WTC11 (cell line): Measurements from ENCODE around the gene GRK6. TPM values are rescaled to one million over a fixed set of nuclear protein-coding genes. Genes with fewer than 3 reads are reported as not detected.

Experiments
- ATAC-seq: fragments of 200-7000 bp; cut with Tn5 transposase; 2 replicates; pipeline ENCODE4 v1.10.0; 2021; ENCODE audit warnings: mild to moderate bottlenecking, moderate library complexity
- CTCF ChIA-PET: fragments of 300-600 bp; sonication (Branson Sonifier 250); formaldehyde crosslinking; loops from one replicate; lab custom pipeline; 2021; ENCODE audit warnings: antibody characterized with exemption; lab: Charles Lee
- POLR2A ChIA-PET: fragments of 350-600 bp; sonication (Branson Sonifier 250); formaldehyde crosslinking; loops from one replicate; lab custom pipeline; 2021; ENCODE audit warnings: antibody characterized with exemption; lab: Charles Lee
- DNase-seq: peaks from one replicate; pipeline ENCODE4 v3.0.0; 2021; ENCODE audit warnings: low spot score
- H3K27ac Mint-ChIP-seq: 2 replicates; pipeline ENCODE4 v1.8.0; 2021; ENCODE audit warnings: mixed read lengths
- H3K27me3 Mint-ChIP-seq: 2 replicates; pipeline ENCODE4 v1.8.0; 2021; ENCODE audit warnings: low read depth, mild to moderate bottlenecking, moderate library complexity, mixed read lengths
- H3K36me3 Mint-ChIP-seq: 2 replicates; pipeline ENCODE4 v1.8.0; 2021; ENCODE audit warnings: mixed read lengths
- H3K4me1 Mint-ChIP-seq: 2 replicates; pipeline ENCODE4 v1.8.0; 2022; ENCODE audit warnings: mixed read lengths
- H3K4me3 Mint-ChIP-seq: 2 replicates; pipeline ENCODE4 v1.8.0; 2021; ENCODE audit warnings: mild to moderate bottlenecking, moderate library complexity, mixed read lengths
- H3K9me3 Mint-ChIP-seq: 2 replicates; pipeline ENCODE4 v1.8.0; 2021; ENCODE audit warnings: mixed read lengths
- ATF1 ChIP-seq: sonication (generic); formaldehyde crosslinking; IDR thresholded peaks from 2 replicates; pipeline ENCODE4 v1.8.1; 2023; ENCODE audit warnings: mild to moderate bottlenecking, moderate library complexity, missing genetic modification reagents
- CDX4 ChIP-seq: fragments of 250-450 bp; sonication (Bioruptor Pico); IDR thresholded peaks from 2 replicates; pipeline ENCODE4 v1.9.0; 2021; ENCODE audit warnings: moderate library complexity, mild to moderate bottlenecking, inconsistent platforms, borderline replicate concordance
- CREM ChIP-seq: sonication (generic); formaldehyde crosslinking; IDR thresholded peaks from 2 replicates; pipeline ENCODE4 v1.8.1; 2022; ENCODE audit warnings: mild to moderate bottlenecking, missing genetic modification reagents, moderate library complexity
- E2F4 ChIP-seq: sonication (generic); formaldehyde crosslinking; IDR thresholded peaks from 2 replicates; pipeline ENCODE4 v1.8.1; 2022; ENCODE audit warnings: low read depth, mild to moderate bottlenecking, moderate library complexity, missing genetic modification reagents, borderline replicate concordance
- ELF4 ChIP-seq: sonication (generic); formaldehyde crosslinking; IDR thresholded peaks from 2 replicates; pipeline ENCODE4 v1.8.1; 2022; ENCODE audit warnings: low read depth, mild to moderate bottlenecking, moderate library complexity, missing genetic modification reagents
- FOXK1 ChIP-seq: sonication (generic); formaldehyde crosslinking; IDR thresholded peaks from 2 replicates; pipeline ENCODE4 v1.8.0; 2022; ENCODE audit warnings: mild to moderate bottlenecking, moderate library complexity, missing genetic modification reagents
- NFATC4 ChIP-seq: fragments of 250-450 bp; sonication (Bioruptor Pico); IDR thresholded peaks from 2 replicates; pipeline ENCODE4 v1.9.0; 2021; ENCODE audit warnings: mild to moderate bottlenecking
- NFYB ChIP-seq: sonication (generic); formaldehyde crosslinking; conservative IDR thresholded peaks from 2 replicates; pipeline ENCODE4 v1.8.0; 2022; ENCODE audit warnings: low read depth, missing genetic modification reagents
- NR2C2 ChIP-seq: sonication (generic); formaldehyde crosslinking; IDR thresholded peaks from 2 replicates; pipeline ENCODE4 v1.8.0; 2022; ENCODE audit warnings: mild to moderate bottlenecking, missing genetic modification reagents
- NR3C1 ChIP-seq: sonication (generic); formaldehyde crosslinking; conservative IDR thresholded peaks from 2 replicates; pipeline ENCODE4 v1.8.1; 2023; ENCODE audit warnings: low read depth, mild to moderate bottlenecking, missing genetic modification reagents
- SMAD3 ChIP-seq: sonication (generic); formaldehyde crosslinking; IDR thresholded peaks from 2 replicates; pipeline ENCODE4 v1.8.0; 2022; ENCODE audit warnings: missing genetic modification reagents, mild to moderate bottlenecking, borderline replicate concordance
- SOX15 ChIP-seq: fragments of 250-450 bp; sonication (Bioruptor Pico); IDR thresholded peaks from 2 replicates; pipeline ENCODE4 v1.9.0; 2021; ENCODE audit warnings: mild to moderate bottlenecking
- SP1 ChIP-seq: sonication (generic); formaldehyde crosslinking; conservative IDR thresholded peaks from 2 replicates; pipeline ENCODE4 v1.8.1; 2022; ENCODE audit warnings: missing genetic modification reagents
- TEAD4 ChIP-seq: sonication (generic); formaldehyde crosslinking; IDR thresholded peaks from 2 replicates; pipeline ENCODE4 v1.8.0; 2022; ENCODE audit warnings: mild to moderate bottlenecking, missing genetic modification reagents
- ZBTB21 ChIP-seq: sonication (generic); formaldehyde crosslinking; IDR thresholded peaks from 2 replicates; pipeline ENCODE4 v1.8.1; 2023; ENCODE audit warnings: mild to moderate bottlenecking, missing genetic modification reagents, borderline replicate concordance
- ZNF219 ChIP-seq: sonication (generic); formaldehyde crosslinking; IDR thresholded peaks from 2 replicates; pipeline ENCODE4 v1.8.0; 2023; ENCODE audit warnings: missing genetic modification reagents, mild to moderate bottlenecking, borderline replicate concordance
- ZNF232 ChIP-seq: sonication (generic); formaldehyde crosslinking; IDR thresholded peaks from 2 replicates; pipeline ENCODE4 v1.8.0; 2022; ENCODE audit warnings: mild to moderate bottlenecking, missing genetic modification reagents
- ZNF263 ChIP-seq: sonication (generic); formaldehyde crosslinking; IDR thresholded peaks from 2 replicates; pipeline ENCODE4 v1.8.1; 2022; ENCODE audit warnings: low read depth, mild to moderate bottlenecking, moderate library complexity, missing genetic modification reagents
- ZNF396 ChIP-seq: fragments of 250-450 bp; sonication (Bioruptor Pico); IDR thresholded peaks from 2 replicates; pipeline ENCODE4 v1.8.0; 2021; ENCODE audit warnings: mild to moderate bottlenecking, moderate library complexity, borderline replicate concordance
- total RNA-seq: library from RNA; stranded (reverse); gene quantifications from 3 replicates; pipeline ENCODE4 v1.2.3, GENCODE V29; 2021
- TF ChIP-seq, protein P1 (sequence below): sonication (generic); formaldehyde crosslinking; IDR thresholded peaks from 2 replicates; pipeline ENCODE4 v1.8.1; 2022; ENCODE audit warnings: low read depth, missing genetic modification reagents, borderline replicate concordance
- TF ChIP-seq, protein P2 (sequence below): fragments of 250-450 bp; sonication (Bioruptor Pico); IDR thresholded peaks from 2 replicates; pipeline ENCODE4 v1.9.0; 2021; ENCODE audit warnings: mild to moderate bottlenecking, borderline replicate concordance
- TF ChIP-seq, protein P3 (sequence below): fragments of 250-450 bp; sonication (Bioruptor Pico); IDR thresholded peaks from 2 replicates; pipeline ENCODE4 v2.1.2; 2022; ENCODE audit warnings: mild to moderate bottlenecking, moderate library complexity
- TF ChIP-seq, protein P4 (sequence below): fragments of 250-450 bp; sonication (Bioruptor Pico); IDR thresholded peaks from 2 replicates; pipeline ENCODE4 v1.9.0; 2021; ENCODE audit warnings: mild to moderate bottlenecking
- TF ChIP-seq, protein P5 (sequence below): sonication (generic); formaldehyde crosslinking; IDR thresholded peaks from 2 replicates; pipeline ENCODE4 v1.8.1; 2023; ENCODE audit warnings: mild to moderate bottlenecking, missing genetic modification reagents
- TF ChIP-seq, protein P6 (sequence below): sonication (generic); formaldehyde crosslinking; IDR thresholded peaks from 2 replicates; pipeline ENCODE4 v1.8.0; 2022; ENCODE audit warnings: mild to moderate bottlenecking, missing genetic modification reagents

The GRK6 gene
- total RNA-seq, 1 experiment from 2014 or later = 69.2 TPM

- H3K27me3 Mint-ChIP-seq = peaks cover 68% of the 10 kb centered on the region
- CTCF ChIA-PET = interaction anchor here (0.6 to 7.9 kb wide), 34 partner anchors 12 to 331 kb away, joined by 3 to 202 read pairs (median 7); partner anchors contain the start of genes DOK3, GRK6, LMAN2 and PRR7
- POLR2A ChIA-PET = interaction anchor here (0.6 to 4.1 kb wide), 13 partner anchors 9 to 52 kb away, joined by 3 to 38 read pairs (median 4); partner anchors contain the start of genes GRK6 and PRR7
- no peak for TF ChIP-seq ATF1 (CRISPR knock-in tag)
- TF ChIP-seq, protein P1, sequence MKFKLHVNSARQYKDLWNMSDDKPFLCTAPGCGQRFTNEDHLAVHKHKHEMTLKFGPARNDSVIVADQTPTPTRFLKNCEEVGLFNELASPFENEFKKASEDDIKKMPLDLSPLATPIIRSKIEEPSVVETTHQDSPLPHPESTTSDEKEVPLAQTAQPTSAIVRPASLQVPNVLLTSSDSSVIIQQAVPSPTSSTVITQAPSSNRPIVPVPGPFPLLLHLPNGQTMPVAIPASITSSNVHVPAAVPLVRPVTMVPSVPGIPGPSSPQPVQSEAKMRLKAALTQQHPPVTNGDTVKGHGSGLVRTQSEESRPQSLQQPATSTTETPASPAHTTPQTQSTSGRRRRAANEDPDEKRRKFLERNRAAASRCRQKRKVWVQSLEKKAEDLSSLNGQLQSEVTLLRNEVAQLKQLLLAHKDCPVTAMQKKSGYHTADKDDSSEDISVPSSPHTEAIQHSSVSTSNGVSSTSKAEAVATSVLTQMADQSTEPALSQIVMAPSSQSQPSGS (CRISPR knock-in tag) = peak; percentile 51; the same call in 1 of the 2 replicates
- TF ChIP-seq, protein P2, sequence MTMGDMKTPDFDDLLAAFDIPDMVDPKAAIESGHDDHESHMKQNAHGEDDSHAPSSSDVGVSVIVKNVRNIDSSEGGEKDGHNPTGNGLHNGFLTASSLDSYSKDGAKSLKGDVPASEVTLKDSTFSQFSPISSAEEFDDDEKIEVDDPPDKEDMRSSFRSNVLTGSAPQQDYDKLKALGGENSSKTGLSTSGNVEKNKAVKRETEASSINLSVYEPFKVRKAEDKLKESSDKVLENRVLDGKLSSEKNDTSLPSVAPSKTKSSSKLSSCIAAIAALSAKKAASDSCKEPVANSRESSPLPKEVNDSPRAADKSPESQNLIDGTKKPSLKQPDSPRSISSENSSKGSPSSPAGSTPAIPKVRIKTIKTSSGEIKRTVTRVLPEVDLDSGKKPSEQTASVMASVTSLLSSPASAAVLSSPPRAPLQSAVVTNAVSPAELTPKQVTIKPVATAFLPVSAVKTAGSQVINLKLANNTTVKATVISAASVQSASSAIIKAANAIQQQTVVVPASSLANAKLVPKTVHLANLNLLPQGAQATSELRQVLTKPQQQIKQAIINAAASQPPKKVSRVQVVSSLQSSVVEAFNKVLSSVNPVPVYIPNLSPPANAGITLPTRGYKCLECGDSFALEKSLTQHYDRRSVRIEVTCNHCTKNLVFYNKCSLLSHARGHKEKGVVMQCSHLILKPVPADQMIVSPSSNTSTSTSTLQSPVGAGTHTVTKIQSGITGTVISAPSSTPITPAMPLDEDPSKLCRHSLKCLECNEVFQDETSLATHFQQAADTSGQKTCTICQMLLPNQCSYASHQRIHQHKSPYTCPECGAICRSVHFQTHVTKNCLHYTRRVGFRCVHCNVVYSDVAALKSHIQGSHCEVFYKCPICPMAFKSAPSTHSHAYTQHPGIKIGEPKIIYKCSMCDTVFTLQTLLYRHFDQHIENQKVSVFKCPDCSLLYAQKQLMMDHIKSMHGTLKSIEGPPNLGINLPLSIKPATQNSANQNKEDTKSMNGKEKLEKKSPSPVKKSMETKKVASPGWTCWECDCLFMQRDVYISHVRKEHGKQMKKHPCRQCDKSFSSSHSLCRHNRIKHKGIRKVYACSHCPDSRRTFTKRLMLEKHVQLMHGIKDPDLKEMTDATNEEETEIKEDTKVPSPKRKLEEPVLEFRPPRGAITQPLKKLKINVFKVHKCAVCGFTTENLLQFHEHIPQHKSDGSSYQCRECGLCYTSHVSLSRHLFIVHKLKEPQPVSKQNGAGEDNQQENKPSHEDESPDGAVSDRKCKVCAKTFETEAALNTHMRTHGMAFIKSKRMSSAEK = peak; percentile 88; the same call in 1 of the 2 replicates
- peak; percentile 71; the same call in 1 of the 2 replicates for TF ChIP-seq ZNF263
- TF ChIP-seq ELF4 (CRISPR knock-in tag) = no peak
- TF ChIP-seq, protein P3, sequence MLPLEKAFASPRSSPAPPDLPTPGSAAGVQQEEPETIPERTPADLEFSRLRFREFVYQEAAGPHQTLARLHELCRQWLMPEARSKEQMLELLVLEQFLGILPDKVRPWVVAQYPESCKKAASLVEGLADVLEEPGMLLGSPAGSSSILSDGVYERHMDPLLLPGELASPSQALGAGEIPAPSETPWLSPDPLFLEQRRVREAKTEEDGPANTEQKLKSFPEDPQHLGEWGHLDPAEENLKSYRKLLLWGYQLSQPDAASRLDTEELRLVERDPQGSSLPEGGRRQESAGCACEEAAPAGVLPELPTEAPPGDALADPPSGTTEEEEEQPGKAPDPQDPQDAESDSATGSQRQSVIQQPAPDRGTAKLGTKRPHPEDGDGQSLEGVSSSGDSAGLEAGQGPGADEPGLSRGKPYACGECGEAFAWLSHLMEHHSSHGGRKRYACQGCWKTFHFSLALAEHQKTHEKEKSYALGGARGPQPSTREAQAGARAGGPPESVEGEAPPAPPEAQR (CRISPR knock-in tag) = no peak
- peak; percentile 88 for TF ChIP-seq SP1 (CRISPR knock-in tag)
- TF ChIP-seq CDX4 (CRISPR knock-in tag) = no peak
- TF ChIP-seq E2F4 (CRISPR knock-in tag) = 0 out of 2 replicates have a peak, but pooled peaks have one; percentile 56
- TF ChIP-seq, protein P4, sequence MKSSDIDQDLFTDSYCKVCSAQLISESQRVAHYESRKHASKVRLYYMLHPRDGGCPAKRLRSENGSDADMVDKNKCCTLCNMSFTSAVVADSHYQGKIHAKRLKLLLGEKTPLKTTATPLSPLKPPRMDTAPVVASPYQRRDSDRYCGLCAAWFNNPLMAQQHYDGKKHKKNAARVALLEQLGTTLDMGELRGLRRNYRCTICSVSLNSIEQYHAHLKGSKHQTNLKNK = no peak
- TF ChIP-seq NFYB = peak; percentile 46; the same call in 1 of the 2 replicates
- no peak for TF ChIP-seq ZNF219 (CRISPR knock-in tag)
- no peak for TF ChIP-seq NFATC4 (CRISPR knock-in tag)
- peak; percentile 93 for TF ChIP-seq ZNF232 (CRISPR knock-in tag)
- peak; percentile 88 for TF ChIP-seq ZBTB21 (CRISPR knock-in tag)
- TF ChIP-seq TEAD4 = peak; percentile 86
- TF ChIP-seq CREM (CRISPR knock-in tag) = peak; percentile 54; the same call in 1 of the 2 replicates
- TF ChIP-seq ZNF396 = no peak
- TF ChIP-seq, protein P5, sequence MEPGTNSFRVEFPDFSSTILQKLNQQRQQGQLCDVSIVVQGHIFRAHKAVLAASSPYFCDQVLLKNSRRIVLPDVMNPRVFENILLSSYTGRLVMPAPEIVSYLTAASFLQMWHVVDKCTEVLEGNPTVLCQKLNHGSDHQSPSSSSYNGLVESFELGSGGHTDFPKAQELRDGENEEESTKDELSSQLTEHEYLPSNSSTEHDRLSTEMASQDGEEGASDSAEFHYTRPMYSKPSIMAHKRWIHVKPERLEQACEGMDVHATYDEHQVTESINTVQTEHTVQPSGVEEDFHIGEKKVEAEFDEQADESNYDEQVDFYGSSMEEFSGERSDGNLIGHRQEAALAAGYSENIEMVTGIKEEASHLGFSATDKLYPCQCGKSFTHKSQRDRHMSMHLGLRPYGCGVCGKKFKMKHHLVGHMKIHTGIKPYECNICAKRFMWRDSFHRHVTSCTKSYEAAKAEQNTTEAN (CRISPR knock-in tag) = peak; percentile 90
- TF ChIP-seq FOXK1 = peak; percentile 90
- 0 out of 2 replicates have a peak, but pooled peaks have one; percentile 50 for TF ChIP-seq NR3C1
- TF ChIP-seq, protein P6, sequence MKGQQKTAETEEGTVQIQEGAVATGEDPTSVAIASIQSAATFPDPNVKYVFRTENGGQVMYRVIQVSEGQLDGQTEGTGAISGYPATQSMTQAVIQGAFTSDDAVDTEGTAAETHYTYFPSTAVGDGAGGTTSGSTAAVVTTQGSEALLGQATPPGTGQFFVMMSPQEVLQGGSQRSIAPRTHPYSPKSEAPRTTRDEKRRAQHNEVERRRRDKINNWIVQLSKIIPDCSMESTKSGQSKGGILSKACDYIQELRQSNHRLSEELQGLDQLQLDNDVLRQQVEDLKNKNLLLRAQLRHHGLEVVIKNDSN (CRISPR knock-in tag) = peak; percentile 61; the same call in 1 of the 2 replicates
- no peak for TF ChIP-seq SOX15 (CRISPR knock-in tag)
- peak; percentile 93 for TF ChIP-seq SMAD3
- TF ChIP-seq NR2C2 (CRISPR knock-in tag) = peak; percentile 70; the same call in 1 of the 2 replicates
Observed at GRCh38 chr5:177402271-177403043, 24.0 kb upstream of the GRK6 start.

More at GRCh38 chr5:177402271-177403043, 24.0 kb upstream of the GRK6 start:
- ATAC-seq (peak; percentile 83), DNase-seq (peak; percentile 90)
- Mint-ChIP-seq H3K4me1 (peaks cover 9% of the 10 kb centered on the region), H3K4me3 (peak overlapping the region; percentile 84), H3K27ac (peak overlapping the region; percentile 69; the same call in 1 of the 2 replicates), H3K36me3 (no peaks in the 10 kb centered on the region), H3K9me3 (no peaks in the 10 kb centered on the region)
